ENCODE results near the gene TBC1D16.

Gene TBC1D16, protein sequence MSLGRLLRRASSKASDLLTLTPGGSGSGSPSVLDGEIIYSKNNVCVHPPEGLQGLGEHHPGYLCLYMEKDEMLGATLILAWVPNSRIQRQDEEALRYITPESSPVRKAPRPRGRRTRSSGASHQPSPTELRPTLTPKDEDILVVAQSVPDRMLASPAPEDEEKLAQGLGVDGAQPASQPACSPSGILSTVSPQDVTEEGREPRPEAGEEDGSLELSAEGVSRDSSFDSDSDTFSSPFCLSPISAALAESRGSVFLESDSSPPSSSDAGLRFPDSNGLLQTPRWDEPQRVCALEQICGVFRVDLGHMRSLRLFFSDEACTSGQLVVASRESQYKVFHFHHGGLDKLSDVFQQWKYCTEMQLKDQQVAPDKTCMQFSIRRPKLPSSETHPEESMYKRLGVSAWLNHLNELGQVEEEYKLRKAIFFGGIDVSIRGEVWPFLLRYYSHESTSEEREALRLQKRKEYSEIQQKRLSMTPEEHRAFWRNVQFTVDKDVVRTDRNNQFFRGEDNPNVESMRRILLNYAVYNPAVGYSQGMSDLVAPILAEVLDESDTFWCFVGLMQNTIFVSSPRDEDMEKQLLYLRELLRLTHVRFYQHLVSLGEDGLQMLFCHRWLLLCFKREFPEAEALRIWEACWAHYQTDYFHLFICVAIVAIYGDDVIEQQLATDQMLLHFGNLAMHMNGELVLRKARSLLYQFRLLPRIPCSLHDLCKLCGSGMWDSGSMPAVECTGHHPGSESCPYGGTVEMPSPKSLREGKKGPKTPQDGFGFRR

GRCh38 chr17:80035687-80035936 lies at the start of gene TBC1D16:
TSS of gene TBC1D16 (minus strand) at chr17:80035872. CDS start at chr17:80013547, 22,325 bp downstream.
- DNase-seq (ENCODE audit: low spot score), result no peak

GRCh38 chr17:80084773-80085172 lies 49.1 kb upstream of the TBC1D16 start:
- no peak for DNase-seq (ENCODE audit: low spot score)

GRCh38 chr17:80083136-80083661 lies 47.5 kb upstream of the TBC1D16 start:
- no peak for DNase-seq (ENCODE audit: low spot score)

DNA sequence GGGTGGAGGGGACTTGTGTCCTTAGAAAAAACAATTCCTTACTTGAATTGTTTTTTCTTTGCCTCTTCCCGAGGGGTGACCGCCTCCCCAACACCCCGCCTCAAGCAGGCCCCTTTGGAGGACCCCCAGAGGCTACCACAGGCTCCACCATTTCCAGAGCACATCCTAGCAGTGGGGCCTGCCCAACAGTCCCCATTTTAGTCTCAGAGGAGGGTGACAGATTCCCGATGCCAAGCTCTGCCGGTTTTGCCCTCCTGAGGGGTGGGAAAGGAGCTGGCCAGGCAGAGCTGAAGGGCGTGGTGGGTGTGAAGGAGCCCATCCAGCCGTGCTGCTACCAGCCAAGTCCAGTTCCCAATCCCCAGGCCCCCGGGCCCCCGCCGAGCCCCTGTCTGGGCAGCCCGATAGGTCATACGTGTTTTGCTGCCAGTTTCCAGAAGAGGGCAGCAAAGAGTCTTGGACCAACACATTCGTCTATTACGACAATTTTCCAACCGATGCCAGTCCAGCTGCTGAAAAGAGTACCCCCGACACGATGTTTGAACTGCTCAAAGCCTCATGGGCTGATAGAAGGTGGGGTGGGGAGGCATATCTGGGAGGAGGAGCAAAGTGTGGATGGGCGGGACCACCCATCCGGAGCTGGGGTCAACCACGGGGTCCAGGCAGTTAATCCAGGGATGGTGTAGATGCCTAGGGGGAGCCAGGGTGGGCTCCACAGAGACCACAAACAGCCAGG lies 46.9 kb upstream of the TBC1D16 start:
- DNase-seq (ENCODE audit: low spot score), result peak; percentile 79

DNA sequence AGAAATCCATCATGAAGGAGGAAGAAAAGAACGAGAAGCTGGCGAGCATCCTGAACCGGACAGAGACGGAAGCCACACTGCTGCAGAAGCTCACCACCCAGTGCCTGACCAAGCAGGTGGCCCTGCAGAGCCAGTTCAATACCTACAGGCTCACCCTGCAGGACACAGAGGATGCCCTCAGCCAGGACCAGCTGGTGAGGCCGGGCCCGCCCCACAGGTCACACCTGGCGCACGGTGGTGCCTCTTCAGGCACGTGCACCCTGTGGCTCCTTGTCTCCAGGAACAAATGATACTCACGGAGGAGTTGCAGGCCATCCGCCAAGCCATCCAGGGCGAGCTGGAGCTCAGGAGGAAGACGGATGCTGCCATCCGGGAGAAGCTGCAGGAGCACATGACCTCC lies 45.9 kb upstream of the TBC1D16 start:
- no peak for DNase-seq (ENCODE audit: low spot score)

DNA sequence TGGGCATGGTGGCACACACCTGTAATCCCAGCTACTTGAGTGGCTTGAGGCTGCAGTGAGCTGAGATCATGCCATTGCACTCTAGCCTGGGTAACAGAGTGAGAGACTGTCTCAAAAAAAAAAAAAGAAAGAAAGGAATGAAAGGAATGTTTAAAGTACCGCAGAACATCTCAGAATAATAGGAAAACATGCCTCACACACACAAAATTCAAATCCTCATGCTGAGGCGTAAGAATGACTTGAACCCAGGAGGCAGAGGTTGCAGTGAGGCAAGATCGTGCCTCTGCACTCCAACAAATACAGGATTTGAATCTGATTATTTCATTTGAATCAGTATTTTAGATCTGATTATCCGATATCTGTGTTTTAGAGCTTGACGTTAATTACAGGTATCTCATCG lies 44.4 kb upstream of the TBC1D16 start:
- no peak for DNase-seq (ENCODE audit: low spot score)

DNA sequence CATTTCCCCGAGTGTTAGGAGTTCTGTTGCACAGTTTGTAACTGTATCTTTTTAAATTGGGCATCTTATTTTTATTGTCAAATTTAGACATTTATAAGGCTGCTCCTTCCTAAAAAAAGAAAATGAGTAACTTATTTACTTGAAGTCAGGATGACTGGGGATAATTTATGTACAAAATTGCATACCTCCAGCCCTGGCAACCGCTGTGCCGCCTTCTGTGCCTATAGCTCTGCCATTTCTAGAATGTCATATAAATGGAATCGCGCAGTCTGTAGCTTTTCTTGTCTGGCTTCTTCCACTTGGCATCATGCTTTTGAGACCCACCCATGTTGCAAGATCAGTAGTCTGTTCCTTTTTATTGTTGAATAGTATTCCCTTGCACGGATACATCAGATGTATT lies 36.7 kb upstream of the TBC1D16 start:
- no peak for DNase-seq (ENCODE audit: low spot score)

- DNase-seq (ENCODE audit: low spot score), result peak; percentile 71
Observed at GRCh38 chr17:80071116-80071841, 35.6 kb upstream of the TBC1D16 start.

- no peak for DNase-seq (ENCODE audit: low spot score)
Observed at GRCh38 chr17:80070375-80071115, 34.9 kb upstream of the TBC1D16 start.

DNA sequence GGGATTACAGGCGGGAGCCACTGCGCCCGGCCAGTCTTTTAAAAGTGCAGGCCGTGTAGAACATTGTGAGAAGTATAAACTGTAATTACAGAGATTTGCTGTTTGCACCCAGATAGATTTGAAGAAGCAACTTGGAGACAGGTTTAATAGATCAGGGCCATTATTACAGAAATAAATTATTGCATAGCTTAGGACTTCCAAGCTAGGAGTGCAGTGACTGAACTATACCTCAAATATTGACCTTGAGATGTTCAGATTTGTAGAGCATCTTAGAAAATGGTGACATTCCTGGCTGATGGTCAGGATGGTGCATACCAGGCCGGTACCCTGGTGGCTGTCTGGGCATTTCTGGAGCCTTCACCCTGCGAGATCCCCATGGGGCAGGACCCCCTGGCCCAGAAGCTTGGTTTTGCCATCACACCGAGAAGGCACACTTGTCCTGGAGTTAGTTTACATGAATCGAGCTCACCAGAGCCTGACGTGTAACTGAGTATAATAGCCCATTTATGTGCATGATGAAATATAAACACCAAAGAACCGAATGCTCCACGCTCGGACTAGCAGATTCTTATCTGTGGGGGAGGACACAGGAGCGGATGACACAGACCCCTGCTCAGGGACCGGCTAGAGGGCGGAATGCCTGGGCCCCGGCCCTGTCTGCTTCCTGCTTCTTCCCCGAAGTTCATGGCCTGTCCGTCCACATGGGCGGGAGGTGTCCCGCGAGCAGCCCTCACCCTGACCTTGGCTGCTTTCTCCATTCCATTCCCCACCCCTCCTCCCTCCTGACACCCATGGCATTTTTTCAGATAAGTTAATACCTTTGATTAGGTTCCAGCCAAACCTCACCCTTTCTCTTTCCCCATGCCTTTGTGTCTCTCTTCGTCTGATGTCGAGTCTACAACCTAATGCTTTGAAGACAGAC lies 32.9 kb upstream of the TBC1D16 start:
- no peak for DNase-seq (ENCODE audit: low spot score)

DNA sequence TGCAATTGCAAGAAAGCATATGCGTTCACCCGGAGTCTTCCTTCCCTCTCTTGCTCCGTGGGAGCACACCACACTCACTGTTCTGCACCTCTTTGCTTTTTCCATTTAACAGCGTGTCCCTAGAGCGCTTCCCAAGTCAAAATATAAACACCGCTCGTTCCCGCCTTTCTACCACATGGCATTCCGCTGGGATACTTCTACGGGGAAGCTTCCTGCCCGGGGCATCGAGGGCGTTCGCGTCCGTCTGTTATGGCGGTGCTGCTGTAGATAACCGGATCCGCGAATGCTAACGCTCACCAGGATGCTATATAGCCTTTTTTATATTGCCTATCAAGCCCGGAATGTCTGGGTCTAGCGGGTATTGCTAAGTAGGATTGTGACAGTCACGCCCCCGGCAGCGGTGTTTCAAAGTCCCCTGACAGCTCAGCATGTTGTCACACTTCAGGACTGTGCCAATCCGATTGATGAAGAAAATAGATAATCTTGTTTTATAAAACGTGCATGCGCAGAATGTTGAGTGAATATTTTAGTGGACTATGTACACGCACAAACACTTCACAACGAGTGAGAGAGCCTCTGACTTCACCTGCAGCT lies 31.8 kb upstream of the TBC1D16 start:
- DNase-seq (ENCODE audit: low spot score), result no peak

GRCh38 chr17:80065478-80066170 lies 30.0 kb upstream of the TBC1D16 start:
- DNase-seq (ENCODE audit: low spot score), result no peak

- no peak for DNase-seq (ENCODE audit: low spot score)
Observed at GRCh38 chr17:80064696-80065095, 29.0 kb upstream of the TBC1D16 start.

DNA sequence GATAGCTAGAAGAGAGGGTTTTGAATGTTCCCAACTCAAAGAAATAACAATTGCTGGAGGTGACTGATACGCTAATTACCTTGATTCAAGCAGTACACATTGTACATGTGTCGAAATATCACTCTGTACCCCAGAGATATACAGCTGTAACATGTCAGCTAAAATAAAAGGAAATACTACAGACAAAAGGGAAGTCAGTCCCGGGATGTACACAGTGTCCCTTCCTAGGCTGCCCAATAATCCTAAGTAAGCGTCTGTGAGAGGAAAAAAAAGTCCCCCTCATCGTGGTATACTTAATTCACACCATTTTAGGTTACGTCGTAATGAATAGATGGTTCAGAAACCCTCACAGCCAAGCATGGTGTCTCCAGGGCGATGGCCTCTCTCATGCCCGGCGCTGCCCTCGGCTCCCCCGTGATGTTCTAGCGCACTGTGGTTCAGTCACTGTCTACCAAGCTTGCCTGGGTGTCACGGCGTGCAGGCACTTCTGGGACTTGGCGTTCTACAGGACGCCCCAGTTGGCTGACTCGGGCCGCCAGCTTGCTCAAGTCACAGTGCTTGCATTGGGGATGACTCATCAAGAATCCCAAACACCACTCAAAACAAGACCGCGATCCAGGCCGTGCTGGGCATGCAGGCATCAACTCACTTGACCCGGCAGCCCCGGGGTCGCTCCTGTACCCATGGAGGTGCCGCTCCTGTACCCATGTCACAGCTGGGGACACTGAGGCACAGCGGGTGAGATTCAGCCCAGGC lies 28.3 kb upstream of the TBC1D16 start:
- DNase-seq (ENCODE audit: low spot score), result peak; percentile 62

DNA sequence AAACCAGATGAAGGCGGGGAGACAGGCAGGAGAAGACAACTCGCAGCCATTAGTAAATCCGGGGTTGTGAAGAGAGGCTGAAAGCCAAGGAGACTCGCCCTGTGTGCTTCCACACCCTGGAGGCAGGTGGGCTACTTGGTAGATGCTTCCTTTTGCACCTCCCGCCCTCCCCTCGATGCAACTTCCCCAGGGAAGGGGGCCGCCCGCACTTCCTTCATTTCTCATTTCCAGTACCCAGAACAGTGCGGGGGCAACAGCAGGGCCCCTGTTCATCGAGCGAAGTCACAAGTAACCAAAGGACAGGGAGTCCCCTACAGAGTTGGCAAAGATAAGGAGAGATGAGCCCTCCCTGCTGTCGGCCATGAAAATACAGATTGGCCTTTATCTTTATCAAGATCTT lies 25.7 kb upstream of the TBC1D16 start:
- no peak for DNase-seq (ENCODE audit: low spot score)

GRCh38 chr17:80060644-80061043 lies 25.0 kb upstream of the TBC1D16 start:
- DNase-seq (ENCODE audit: low spot score), result no peak

GRCh38 chr17:80058311-80058955 lies 22.8 kb upstream of the TBC1D16 start:
- no peak for DNase-seq (ENCODE audit: low spot score)

DNA sequence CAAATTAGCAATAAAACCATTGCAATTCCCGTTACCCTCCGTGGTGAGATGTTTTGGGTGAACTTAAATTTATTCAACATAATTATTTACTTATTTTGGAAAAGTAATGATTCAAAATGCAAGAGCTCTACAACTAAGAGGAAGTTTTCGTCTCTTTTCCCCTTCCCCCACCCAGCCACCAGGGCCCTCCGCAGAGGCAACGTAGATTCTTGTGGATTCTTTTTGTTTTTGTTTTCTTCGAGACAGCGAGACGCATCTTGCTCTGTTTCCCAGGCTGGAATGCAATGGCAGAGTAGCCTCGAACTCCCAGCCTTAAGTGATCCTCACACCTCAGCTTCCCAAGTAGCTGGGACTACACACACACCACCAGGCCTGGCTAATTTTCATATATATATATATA lies 19.9 kb upstream of the TBC1D16 start:
- DNase-seq (ENCODE audit: low spot score), result no peak
